Spleen (tissue), 11 donors: ENCODE data around the gene SLC2A4. TPM values are rescaled to one million over a fixed set of nuclear protein-coding genes. Genes with fewer than 3 reads are reported as not detected.
"Not testable (repeated sequence)": the region's sequence is repeated elsewhere in the genome, so short reads cannot be mapped to it uniquely, and the experiment has no call there.

Source experiments
- DNase-seq: peaks from one replicate; pipeline ENCODE4 v3.0.0-alpha.2; 2020
- H3K27ac ChIP-seq, 8 donors: fragments of 200-600 bp; sonication (generic) in 7 of 8; 1 replicate in 4 of 8; 2 replicates in 4 of 8; pipeline versions ENCODE4 v1.5.0 to v1.8.0; 2016 to 2021; ENCODE audit warnings: inconsistent platforms in 4 of 8, mild to moderate bottlenecking in 4 of 8, moderate library complexity in 1 of 8
- H3K27me3 ChIP-seq, 7 donors: fragments of 200-600 bp; sonication (generic) in 6 of 7; replicated peaks in 1 of 7; 1 replicate in 4 of 7; 2 replicates in 3 of 7; pipeline versions ENCODE4 v1.5.0 to v1.8.0; 2016 to 2021; ENCODE audit warnings: inconsistent platforms in 3 of 7, mild to moderate bottlenecking in 1 of 7
- H3K36me3 ChIP-seq, 6 donors: fragments of 200-600 bp; sonication (generic) in 5 of 6; 1 replicate in 4 of 6; 2 replicates in 2 of 6; pipeline versions ENCODE4 v1.5.0 to v1.8.0; 2016 to 2021; ENCODE audit warnings: inconsistent platforms in 2 of 6
- H3K4me1 ChIP-seq, 6 donors: fragments of 200-600 bp; sonication (generic) in 5 of 6; 1 replicate in 3 of 6; 2 replicates in 3 of 6; pipeline versions ENCODE4 v1.5.0 to v1.8.0; 2016 to 2021; ENCODE audit warnings: inconsistent platforms in 3 of 6
- H3K4me3 ChIP-seq, 8 donors: fragments of 200-600 bp; sonication (generic) in 7 of 8; 1 replicate in 4 of 8; 2 replicates in 4 of 8; pipeline versions ENCODE4 v1.5.0 to v1.8.0; 2016 to 2021; ENCODE audit warnings: inconsistent platforms in 4 of 8, mild to moderate bottlenecking in 4 of 8, moderate library complexity in 2 of 8
- H3K9me3 ChIP-seq, 8 donors: fragments of 200-600 bp; sonication (generic) in 7 of 8; 1 replicate in 4 of 8; 2 replicates in 4 of 8; pipeline versions ENCODE4 v1.5.0 to v1.8.0; 2016 to 2021; ENCODE audit warnings: inconsistent platforms in 4 of 8
- POLR2A ChIP-seq, 3 donors: fragments of 450-650 bp; IDR thresholded peaks; one replicate each; pipeline ENCODE4 v1.5.1; 2017; ENCODE audit warnings: antibody characterized with exemption in 3 of 3, mild to moderate bottlenecking in 1 of 3
- POLR2AphosphoS5 ChIP-seq, 3 donors: sonication (generic); formaldehyde crosslinking; IDR thresholded peaks; one replicate each; pipeline ENCODE4 v1.5.1; 2017; ENCODE audit warnings: antibody characterized with exemption in 3 of 3
- WGBS, 5 donors: extraction: QIAGEN DNeasy Blood & Tissue Kit in 3 of 5; methylation state at CpG; one replicate each; pipeline versions ENCODE4 v1.1.5 to v1.1.7; 2013 to 2018; 5-methylcytosine and 5-hydroxymethylcytosine counted together
- intact Hi-C: fragments of 100-400 bp; cut with DNase I; formaldehyde crosslinking; loops from one replicate; pipeline ENCODE4 v1.15.0; 2023; ENCODE audit warnings: low total_unique reads
- polyA plus RNA-seq, 3 donors: library from polyadenylated mRNA; stranded (reverse); fragments of 200-250 nt; gene quantifications; one replicate each; pipeline ENCODE4 v1.2.1, GENCODE V29; 2013
- small RNA-seq, 4 donors: library from RNA; depleted of rRNA; stranded (forward); fragments of <200 nt; gene quantifications; one replicate each; pipeline ENCODE3, GENCODE V24; 2016
- total RNA-seq, 7 donors: library from RNA; depleted of rRNA in 3 of 7; stranded (reverse); fragments of >200 nt in 3 of 7; fragmentation: NEBNext Ultra II Directional in 4 of 7; extraction: Animal tissue kit (Norgen Biotek cat#: 25700) in 4 of 7; gene quantifications; one replicate each; pipeline versions ENCODE4 v1.1.0 to v1.2.1, GENCODE V29; 2016 to 2021
- TF ChIP-seq, protein P1 (sequence below), 11 experiments: fragments of 200-600 bp in 7 of 11; fragments of 450-650 bp in 4 of 11; sonication (generic) in 4 of 11; IDR thresholded peaks in 8 of 11; conservative IDR thresholded peaks in 3 of 11; 1 replicate in 7 of 11; 2 replicates in 4 of 11; pipeline versions ENCODE4 v1.4.0 to v1.8.0; 2016 to 2021; ENCODE audit warnings: antibody characterized with exemption in 11 of 11, inconsistent platforms in 4 of 11, mild to moderate bottlenecking in 1 of 11
- donor health status: healthy with polysubstance abuse.
- donor health status: DM: no; HTN: no; CAD: no; lungs with moderate emphysema.
- donor health status: DM: no; HTN: no; CAD: no.
- donor health status: Bipolar disorder and iron deficiency.
- donor health status: healthy.
- donor health status: DM: no; HTN: no; CAD: no.
- donor health status: DM: yes; HTN: yes; CAD: no.

SLC2A4 gene
- total and polyA plus RNA-seq, 10 donors, result 0.07 to 1.6 (median 0.49) TPM

DNA sequence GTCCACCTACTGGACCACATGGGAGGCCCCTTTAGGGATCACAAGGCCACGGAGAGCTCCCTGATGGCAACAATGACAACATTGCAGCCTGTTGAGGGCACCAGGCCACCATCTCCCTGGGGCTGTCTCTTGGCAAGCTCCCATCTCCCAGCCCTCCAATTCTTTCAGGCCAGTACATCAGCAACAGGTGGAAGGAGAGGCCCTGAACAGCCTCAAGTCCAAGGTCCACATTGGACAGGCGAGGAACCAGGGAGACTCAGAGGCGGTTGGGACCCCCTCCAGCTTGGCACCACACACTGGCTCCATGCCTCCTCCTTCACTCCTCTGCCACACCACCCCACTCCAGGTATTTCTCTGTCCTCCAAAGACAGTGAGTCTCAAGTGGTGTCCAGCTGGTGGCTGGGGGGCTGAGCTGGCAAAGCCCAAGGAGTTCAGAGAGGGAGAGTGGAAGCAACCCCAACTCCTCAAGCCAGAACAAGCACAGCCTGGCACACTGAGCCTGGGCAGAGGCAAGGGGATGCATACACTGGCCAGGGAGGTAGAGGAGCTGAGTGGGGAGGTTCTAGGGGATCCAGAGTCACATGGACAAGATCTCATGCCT, 53.5 kb downstream of the SLC2A4 start:
- H3K36me3 ChIP-seq, result peaks cover 0 to 23% (median 8%) of the 10 kb centered on the region in 6 donors
- WGBS, 5 donors, result 92 to 98% (median 95%) methylated on average over 2 to 3 of the region's 3 CpGs
- no peak overlapping the region for H3K4me3 ChIP-seq
- H3K27ac ChIP-seq, result peak overlapping the region in 5 of 8 donors; percentile 78 to 95 (median 94)
- no peak for DNase-seq
- intact Hi-C loops, result no loop called here
- TF ChIP-seq POLR2AphosphoS5 (IDR thresholded peaks at IDR 0.05), result no peak
- TF ChIP-seq, protein P1, sequence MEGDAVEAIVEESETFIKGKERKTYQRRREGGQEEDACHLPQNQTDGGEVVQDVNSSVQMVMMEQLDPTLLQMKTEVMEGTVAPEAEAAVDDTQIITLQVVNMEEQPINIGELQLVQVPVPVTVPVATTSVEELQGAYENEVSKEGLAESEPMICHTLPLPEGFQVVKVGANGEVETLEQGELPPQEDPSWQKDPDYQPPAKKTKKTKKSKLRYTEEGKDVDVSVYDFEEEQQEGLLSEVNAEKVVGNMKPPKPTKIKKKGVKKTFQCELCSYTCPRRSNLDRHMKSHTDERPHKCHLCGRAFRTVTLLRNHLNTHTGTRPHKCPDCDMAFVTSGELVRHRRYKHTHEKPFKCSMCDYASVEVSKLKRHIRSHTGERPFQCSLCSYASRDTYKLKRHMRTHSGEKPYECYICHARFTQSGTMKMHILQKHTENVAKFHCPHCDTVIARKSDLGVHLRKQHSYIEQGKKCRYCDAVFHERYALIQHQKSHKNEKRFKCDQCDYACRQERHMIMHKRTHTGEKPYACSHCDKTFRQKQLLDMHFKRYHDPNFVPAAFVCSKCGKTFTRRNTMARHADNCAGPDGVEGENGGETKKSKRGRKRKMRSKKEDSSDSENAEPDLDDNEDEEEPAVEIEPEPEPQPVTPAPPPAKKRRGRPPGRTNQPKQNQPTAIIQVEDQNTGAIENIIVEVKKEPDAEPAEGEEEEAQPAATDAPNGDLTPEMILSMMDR (IDR thresholded peaks at IDR 0.05 in 8 of 11, conservative IDR thresholded peaks at IDR 0.05 in 3 of 11), result no peak
- TF ChIP-seq POLR2A (IDR thresholded peaks at IDR 0.05), result no peak
- no peaks in the 10 kb centered on the region for H3K27me3 ChIP-seq
- H3K4me1 ChIP-seq, result peaks cover 18 to 97% (median 58%) of the 10 kb centered on the region in 6 donors
- H3K9me3 ChIP-seq, result no peaks in the 10 kb centered on the region

DNA sequence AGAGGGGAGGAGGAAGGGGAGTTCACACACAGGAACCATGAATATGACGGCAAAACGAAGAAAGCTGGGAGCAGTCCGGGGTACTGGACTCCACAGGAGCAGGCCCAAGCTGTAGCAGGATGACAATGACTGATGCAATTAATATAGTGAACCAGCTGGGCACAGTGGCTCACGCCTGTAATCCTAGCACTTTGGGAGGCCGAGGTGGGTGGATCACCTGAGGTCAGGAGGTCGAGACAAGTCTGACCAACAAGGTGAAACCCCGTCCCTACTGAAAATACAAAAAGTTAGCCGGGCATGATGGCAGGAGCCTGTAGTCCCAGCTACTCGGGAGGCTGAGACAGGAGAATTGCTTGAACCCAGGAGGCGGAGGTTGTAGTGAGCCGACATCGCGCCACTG, 54.2 kb downstream of the SLC2A4 start:
- H3K36me3 ChIP-seq, result peaks cover 0 to 30% (median 14%) of the 10 kb centered on the region in 6 donors
- H3K27me3 ChIP-seq, intact Hi-C loops, H3K9me3 ChIP-seq, DNase-seq: not testable (repeated sequence)
- H3K4me3 ChIP-seq, result peak overlapping the region in 4 of 8 donors; percentile 62 to 77 (median 75)
- peak overlapping the region; percentile 68 to 95 (median 90) for H3K27ac ChIP-seq
- peaks cover 12 to 97% (median 51%) of the 10 kb centered on the region in 6 donors for H3K4me1 ChIP-seq
- 74 to 84% (median 80%) methylated on average over 13 of the region's 13 CpGs for WGBS, 5 donors

GRCh38 chr17:7336240-7337175, 55.0 kb downstream of the SLC2A4 start, which contains the start of gene ACAP1:
Gene ACAP1 (plus strand): TSS chr17:7336529. CDS start chr17:7336735, 206 bp downstream.
- intact Hi-C loops, result no loop called here
- H3K27me3 ChIP-seq, result peaks cover 0 to 8% (median 0%) of the 10 kb centered on the region in 7 donors
- DNase-seq, result peak; percentile 97
- H3K4me1 ChIP-seq, result peaks cover 11 to 97% (median 48%) of the 10 kb centered on the region in 6 donors
- peak within 1 kb of the TSS; percentile 68 to 95 (median 90) for H3K27ac ChIP-seq
- no peaks in the 10 kb centered on the region for H3K9me3 ChIP-seq
- no peak for TF ChIP-seq POLR2A (IDR thresholded peaks at IDR 0.05)
- TF ChIP-seq POLR2AphosphoS5 (IDR thresholded peaks at IDR 0.05), result peak; percentile 75 to 85 (median 77)
- TF ChIP-seq, protein P1 (IDR thresholded peaks at IDR 0.05 in 8 of 11, conservative IDR thresholded peaks at IDR 0.05 in 3 of 11), result peak in 1 of 11 experiments; percentile 18
- H3K36me3 ChIP-seq, result peaks cover 0 to 38% (median 20%) of the 10 kb centered on the region in 6 donors
- 12 to 28% (median 21%) methylated on average over 12 to 17 of the region's 17 CpGs for WGBS, 5 donors
- peak within 1 kb of the TSS; percentile 49 to 77 (median 63) for H3K4me3 ChIP-seq

DNA sequence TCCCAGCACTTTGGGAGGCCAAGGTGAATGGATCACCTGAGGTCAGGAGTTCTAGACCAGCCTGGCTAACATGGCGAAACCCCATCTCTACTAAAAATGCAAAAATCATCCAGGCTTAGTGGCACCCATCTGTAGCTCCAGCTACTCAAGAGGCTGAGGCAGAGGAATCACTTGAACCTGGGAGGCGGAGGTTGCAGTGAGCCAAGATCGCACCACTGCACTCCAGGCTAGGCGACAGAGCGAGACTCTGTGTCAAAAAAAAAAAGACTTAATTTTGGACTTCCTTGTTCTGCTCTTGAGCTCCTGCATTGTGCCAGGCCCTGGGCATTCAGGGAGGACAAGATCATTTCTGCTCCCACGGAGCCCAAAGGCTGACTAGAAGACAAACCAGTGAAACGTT, 56.1 kb downstream of the SLC2A4 start:
- 33 to 49% (median 39%) methylated on average over 7 of the region's 7 CpGs for WGBS, 5 donors
- H3K36me3 ChIP-seq, result peaks cover 0 to 49% (median 30%) of the 10 kb centered on the region in 6 donors
- DNase-seq, intact Hi-C loops, H3K9me3 ChIP-seq: not testable (repeated sequence)
- H3K27ac ChIP-seq, result peak overlapping the region; percentile 68 to 95 (median 90)
- peaks cover 11 to 87% (median 41%) of the 10 kb centered on the region in 6 donors for H3K4me1 ChIP-seq
- peak overlapping the region; percentile 49 to 77 (median 63) for H3K4me3 ChIP-seq
- peaks cover 0 to 14% (median 0%) of the 10 kb centered on the region in 7 donors for H3K27me3 ChIP-seq

Small RNAs within 50 kb of the gene (small RNA-seq; reads per million reads assigned to genes)
- gene AC026954.2 (0 reads per million in 4 donors), gene RF00019 (0 reads per million in 4 donors)

Other genes starting within 250 kb of the SLC2A4 start
Only the 30 nearest of the 33 such genes appear.
- gene CLEC10A, start 201.5 kb upstream of the SLC2A4 start, total RNA-seq, result 10 to 100 TPM in 2 of 7 donors, 1 to 10 TPM in 4, under 1 TPM in 1; 0.85 to 19.5 (median 7.1) TPM
- 10 to 100 TPM in 1 of 3 donors, 1 to 10 TPM in 2; 2.2 to 22.2 (median 6.3) TPM for gene CLEC10A, start 201.5 kb upstream of the SLC2A4 start, polyA plus RNA-seq
- gene ASGR2, start 166.9 kb upstream of the SLC2A4 start, total RNA-seq, result 10 to 100 TPM in 2 of 7 donors, 1 to 10 TPM in 4, not detected in 1; 2.4 to 10.5 (median 6.2) TPM
- 10 to 100 TPM in 1 of 3 donors, 1 to 10 TPM in 2; 2.3 to 35.1 (median 8.8) TPM for gene ASGR2, start 166.9 kb upstream of the SLC2A4 start, polyA plus RNA-seq
- gene ASGR1, start 102.3 kb upstream of the SLC2A4 start, total RNA-seq, result 1 to 10 TPM; 1.5 to 7.2 (median 3.7) TPM
- 10 to 100 TPM in 1 of 3 donors, 1 to 10 TPM in 2; 1.3 to 10.2 (median 6.4) TPM for gene ASGR1, start 102.3 kb upstream of the SLC2A4 start, polyA plus RNA-seq
- 10 to 100 TPM; 17.0 to 38.5 (median 30.5) TPM for gene DLG4, start 61.9 kb upstream of the SLC2A4 start, total RNA-seq
- 10 to 100 TPM in 1 of 3 donors, 1 to 10 TPM in 2; 3.0 to 21.5 (median 4.3) TPM for gene DLG4, start 61.9 kb upstream of the SLC2A4 start, polyA plus RNA-seq
- 100 to 1,000 TPM; 402 to 903 (median 548) TPM for gene ACADVL, start 61.8 kb upstream of the SLC2A4 start, total RNA-seq
- gene ACADVL, start 61.8 kb upstream of the SLC2A4 start, polyA plus RNA-seq, result 100 to 1,000 TPM; 320 to 963 (median 710) TPM
- 10 to 100 TPM; 36.9 to 48.0 (median 39.2) TPM for gene DVL2, start 47.2 kb upstream of the SLC2A4 start, total RNA-seq
- 10 to 100 TPM in 2 of 3 donors, 1 to 10 TPM in 1; 9.8 to 29.2 (median 11.7) TPM for gene DVL2, start 47.2 kb upstream of the SLC2A4 start, polyA plus RNA-seq
- gene PHF23, start 42.3 kb upstream of the SLC2A4 start, total RNA-seq, result 10 to 100 TPM; 33.1 to 47.6 (median 38.8) TPM
- gene PHF23, start 42.3 kb upstream of the SLC2A4 start, polyA plus RNA-seq, result 10 to 100 TPM; 27.4 to 50.4 (median 33.2) TPM
- 100 to 1,000 TPM; 222 to 519 (median 438) TPM for gene GABARAP, start 39.3 kb upstream of the SLC2A4 start, total RNA-seq
- gene GABARAP, start 39.3 kb upstream of the SLC2A4 start, polyA plus RNA-seq, result 100 to 1,000 TPM; 755 to 855 (median 822) TPM
- 100 to 1,000 TPM in 4 of 7 donors, 10 to 100 TPM in 3; 83.1 to 133 (median 119) TPM for gene CTDNEP1, start 30.0 kb upstream of the SLC2A4 start, total RNA-seq
- 100 to 1,000 TPM in 1 of 3 donors, 10 to 100 TPM in 2; 69.3 to 104 (median 86.1) TPM for gene CTDNEP1, start 30.0 kb upstream of the SLC2A4 start, polyA plus RNA-seq
- 10 to 100 TPM; 22.1 to 40.3 (median 36.3) TPM for gene ELP5, start 29.5 kb upstream of the SLC2A4 start, total RNA-seq
- 10 to 100 TPM; 36.2 to 40.2 (median 37.2) TPM for gene ELP5, start 29.5 kb upstream of the SLC2A4 start, polyA plus RNA-seq
- gene CLDN7, start 19.2 kb upstream of the SLC2A4 start, total RNA-seq, result 1 to 10 TPM in 6 of 7 donors, under 1 TPM in 1; 0.74 to 6.6 (median 2.4) TPM
- gene CLDN7, start 19.2 kb upstream of the SLC2A4 start, polyA plus RNA-seq, result 1 to 10 TPM; 2.9 to 6.0 (median 4.3) TPM
- under 1 TPM in 3 of 7 donors, not detected in 4; 0.11 to 0.40 (median 0.19) TPM for gene YBX2, start 12.9 kb downstream of the SLC2A4 start, total RNA-seq
- gene YBX2, start 12.9 kb downstream of the SLC2A4 start, polyA plus RNA-seq, result under 1 TPM; 0.09 to 0.22 (median 0.12) TPM
- 100 to 1,000 TPM; 117 to 326 (median 244) TPM for gene EIF5A, start 25.9 kb downstream of the SLC2A4 start, total RNA-seq
- 100 to 1,000 TPM; 310 to 426 (median 376) TPM for gene EIF5A, start 25.9 kb downstream of the SLC2A4 start, polyA plus RNA-seq
- 100 to 1,000 TPM in 2 of 7 donors, 10 to 100 TPM in 5; 54.1 to 123 (median 65.4) TPM for gene GPS2, start 33.6 kb downstream of the SLC2A4 start, total RNA-seq
- gene GPS2, start 33.6 kb downstream of the SLC2A4 start, polyA plus RNA-seq, result 10 to 100 TPM; 56.6 to 73.2 (median 70.9) TPM
- 10 to 100 TPM; 16.5 to 53.9 (median 44.3) TPM for gene NEURL4, start 47.6 kb downstream of the SLC2A4 start, total RNA-seq
- 10 to 100 TPM; 17.6 to 48.6 (median 36.3) TPM for gene NEURL4, start 47.6 kb downstream of the SLC2A4 start, polyA plus RNA-seq
- gene ACAP1, start 54.8 kb downstream of the SLC2A4 start, total RNA-seq, result 100 to 1,000 TPM; 118 to 312 (median 208) TPM
- 100 to 1,000 TPM; 126 to 266 (median 245) TPM for gene ACAP1, start 54.8 kb downstream of the SLC2A4 start, polyA plus RNA-seq
- 10 to 100 TPM in 1 of 7 donors, 1 to 10 TPM in 6; 7.7 to 10.0 (median 9.1) TPM for gene KCTD11, start 70.4 kb downstream of the SLC2A4 start, total RNA-seq
- 10 to 100 TPM in 1 of 3 donors, 1 to 10 TPM in 2; 5.4 to 12.0 (median 6.0) TPM for gene KCTD11, start 70.4 kb downstream of the SLC2A4 start, polyA plus RNA-seq
- not detected for gene TMEM95, start 73.4 kb downstream of the SLC2A4 start, total RNA-seq
- not detected for gene TMEM95, start 73.4 kb downstream of the SLC2A4 start, polyA plus RNA-seq
- gene TNK1, start 99.4 kb downstream of the SLC2A4 start, total RNA-seq, result 10 to 100 TPM in 1 of 7 donors, 1 to 10 TPM in 6; 4.2 to 16.2 (median 6.4) TPM
- gene TNK1, start 99.4 kb downstream of the SLC2A4 start, polyA plus RNA-seq, result 1 to 10 TPM; 6.6 to 8.7 (median 8.3) TPM
- gene PLSCR3, start 112.8 kb downstream of the SLC2A4 start, total RNA-seq, result 10 to 100 TPM; 34.1 to 63.2 (median 51.1) TPM
- 10 to 100 TPM; 31.3 to 45.9 (median 33.3) TPM for gene PLSCR3, start 112.8 kb downstream of the SLC2A4 start, polyA plus RNA-seq
- 10 to 100 TPM; 39.1 to 82.5 (median 50.3) TPM for gene TMEM256, start 122.4 kb downstream of the SLC2A4 start, total RNA-seq
- gene TMEM256, start 122.4 kb downstream of the SLC2A4 start, polyA plus RNA-seq, result 100 to 1,000 TPM; 175 to 193 (median 179) TPM
- 10 to 100 TPM in 6 of 7 donors, 1 to 10 TPM in 1; 8.7 to 23.0 (median 13.0) TPM for gene NLGN2, start 126.1 kb downstream of the SLC2A4 start, total RNA-seq
- gene NLGN2, start 126.1 kb downstream of the SLC2A4 start, polyA plus RNA-seq, result 1 to 10 TPM; 2.2 to 6.5 (median 4.3) TPM
- not detected for gene SPEM1, start 138.6 kb downstream of the SLC2A4 start, total RNA-seq
- gene SPEM1, start 138.6 kb downstream of the SLC2A4 start, polyA plus RNA-seq, result not detected
- gene SPEM2, start 143.9 kb downstream of the SLC2A4 start, total RNA-seq, result not detected
- gene SPEM2, start 143.9 kb downstream of the SLC2A4 start, polyA plus RNA-seq, result not detected
- not detected for gene SPEM3, start 147.1 kb downstream of the SLC2A4 start, total RNA-seq
- gene SPEM3, start 147.1 kb downstream of the SLC2A4 start, polyA plus RNA-seq, result not detected
- gene TMEM102, start 153.7 kb downstream of the SLC2A4 start, total RNA-seq, result 10 to 100 TPM in 5 of 7 donors, 1 to 10 TPM in 2; 7.1 to 17.4 (median 10.9) TPM
- 1 to 10 TPM; 4.7 to 9.8 (median 7.8) TPM for gene TMEM102, start 153.7 kb downstream of the SLC2A4 start, polyA plus RNA-seq
- 1 to 10 TPM; 1.0 to 5.5 (median 3.2) TPM for gene FGF11, start 157.8 kb downstream of the SLC2A4 start, total RNA-seq
- 1 to 10 TPM; 1.5 to 3.5 (median 2.0) TPM for gene FGF11, start 157.8 kb downstream of the SLC2A4 start, polyA plus RNA-seq
- 10 to 100 TPM in 5 of 7 donors, 1 to 10 TPM in 2; 7.3 to 12.9 (median 11.4) TPM for gene CHRNB1, start 163.3 kb downstream of the SLC2A4 start, total RNA-seq
- gene CHRNB1, start 163.3 kb downstream of the SLC2A4 start, polyA plus RNA-seq, result 10 to 100 TPM in 2 of 3 donors, 1 to 10 TPM in 1; 7.3 to 12.4 (median 11.1) TPM
- gene ZBTB4, start 197.9 kb downstream of the SLC2A4 start, total RNA-seq, result 10 to 100 TPM; 38.7 to 68.8 (median 46.5) TPM
- gene ZBTB4, start 197.9 kb downstream of the SLC2A4 start, polyA plus RNA-seq, result 10 to 100 TPM; 10.5 to 23.7 (median 12.3) TPM
- gene SLC35G6, start 199.7 kb downstream of the SLC2A4 start, total RNA-seq, result not detected
- gene SLC35G6, start 199.7 kb downstream of the SLC2A4 start, polyA plus RNA-seq, result under 1 TPM in 1 of 3 donors, not detected in 2; 0.13 TPM